Liver (tissue), 3 donors: ENCODE data around the gene MINK1.

ENCODE experiments used
- FOXA1 ChIP-seq: IDR thresholded peaks from 2 replicates; pipeline ENCODE4 v1.6.1; 2016; ENCODE audit warnings: antibody characterized with exemption
- GABPA ChIP-seq, 2 donors: IDR thresholded peaks in 1 of 2; conservative IDR thresholded peaks in 1 of 2; 2 replicates each; pipeline ENCODE4 v1.6.1; 2016; ENCODE audit warnings: antibody characterized with exemption in 2 of 2, mild to moderate bottlenecking in 1 of 2, moderate library complexity in 1 of 2
- TF ChIP-seq, protein P1 (sequence below): fragments of 150-350 bp; IDR thresholded peaks from 2 replicates; pipeline ENCODE4 v1.5.1; 2017; ENCODE audit warnings: improper control_type of control experiment, low read depth, low read length; ENCODE audit not compliant: missing input control
- TF ChIP-seq, protein P2 (sequence below): IDR thresholded peaks from 2 replicates; pipeline ENCODE4 v1.6.1; 2016; ENCODE audit warnings: antibody characterized with exemption, mild to moderate bottlenecking
- TF ChIP-seq, protein P3 (sequence below): IDR thresholded peaks from 2 replicates; pipeline ENCODE4 v1.6.1; 2016; ENCODE audit warnings: antibody characterized with exemption
- donor health status: healthy.
- donor health status: healthy.

DNA sequence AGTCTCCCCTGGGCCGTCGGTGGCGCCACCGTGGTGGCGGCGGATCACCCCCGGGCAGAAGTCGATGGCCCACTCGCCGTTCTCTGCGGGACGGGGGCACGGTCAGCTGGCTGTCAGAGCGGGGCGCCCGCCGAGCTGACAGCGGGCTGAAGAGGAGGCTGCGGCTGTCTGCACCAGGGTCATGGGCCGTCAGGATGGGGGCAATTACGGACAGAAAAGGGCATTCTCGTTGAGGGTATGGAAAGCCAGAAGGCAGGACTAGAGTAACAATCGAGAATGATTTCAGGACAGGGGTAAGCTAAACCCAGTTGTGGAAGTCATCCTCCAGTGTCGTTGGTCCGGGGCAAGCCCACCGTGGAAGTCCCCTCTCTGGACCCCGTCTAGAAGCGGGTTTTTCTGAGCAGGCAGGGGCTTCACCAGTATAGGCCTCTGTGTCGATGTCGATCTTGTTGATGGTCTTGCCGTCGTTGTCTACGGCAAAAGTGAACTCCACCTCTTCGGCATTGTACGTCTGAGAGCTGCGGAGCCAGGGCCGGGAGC is 68.0 kb downstream of the MINK1 start:
- TF ChIP-seq, protein P1, sequence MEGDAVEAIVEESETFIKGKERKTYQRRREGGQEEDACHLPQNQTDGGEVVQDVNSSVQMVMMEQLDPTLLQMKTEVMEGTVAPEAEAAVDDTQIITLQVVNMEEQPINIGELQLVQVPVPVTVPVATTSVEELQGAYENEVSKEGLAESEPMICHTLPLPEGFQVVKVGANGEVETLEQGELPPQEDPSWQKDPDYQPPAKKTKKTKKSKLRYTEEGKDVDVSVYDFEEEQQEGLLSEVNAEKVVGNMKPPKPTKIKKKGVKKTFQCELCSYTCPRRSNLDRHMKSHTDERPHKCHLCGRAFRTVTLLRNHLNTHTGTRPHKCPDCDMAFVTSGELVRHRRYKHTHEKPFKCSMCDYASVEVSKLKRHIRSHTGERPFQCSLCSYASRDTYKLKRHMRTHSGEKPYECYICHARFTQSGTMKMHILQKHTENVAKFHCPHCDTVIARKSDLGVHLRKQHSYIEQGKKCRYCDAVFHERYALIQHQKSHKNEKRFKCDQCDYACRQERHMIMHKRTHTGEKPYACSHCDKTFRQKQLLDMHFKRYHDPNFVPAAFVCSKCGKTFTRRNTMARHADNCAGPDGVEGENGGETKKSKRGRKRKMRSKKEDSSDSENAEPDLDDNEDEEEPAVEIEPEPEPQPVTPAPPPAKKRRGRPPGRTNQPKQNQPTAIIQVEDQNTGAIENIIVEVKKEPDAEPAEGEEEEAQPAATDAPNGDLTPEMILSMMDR = no peak
- TF ChIP-seq FOXA1 = no peak
- no peak for TF ChIP-seq GABPA (IDR thresholded peaks at IDR 0.05 in 1 of 2, conservative IDR thresholded peaks at IDR 0.05 in 1 of 2)
- TF ChIP-seq, protein P2, sequence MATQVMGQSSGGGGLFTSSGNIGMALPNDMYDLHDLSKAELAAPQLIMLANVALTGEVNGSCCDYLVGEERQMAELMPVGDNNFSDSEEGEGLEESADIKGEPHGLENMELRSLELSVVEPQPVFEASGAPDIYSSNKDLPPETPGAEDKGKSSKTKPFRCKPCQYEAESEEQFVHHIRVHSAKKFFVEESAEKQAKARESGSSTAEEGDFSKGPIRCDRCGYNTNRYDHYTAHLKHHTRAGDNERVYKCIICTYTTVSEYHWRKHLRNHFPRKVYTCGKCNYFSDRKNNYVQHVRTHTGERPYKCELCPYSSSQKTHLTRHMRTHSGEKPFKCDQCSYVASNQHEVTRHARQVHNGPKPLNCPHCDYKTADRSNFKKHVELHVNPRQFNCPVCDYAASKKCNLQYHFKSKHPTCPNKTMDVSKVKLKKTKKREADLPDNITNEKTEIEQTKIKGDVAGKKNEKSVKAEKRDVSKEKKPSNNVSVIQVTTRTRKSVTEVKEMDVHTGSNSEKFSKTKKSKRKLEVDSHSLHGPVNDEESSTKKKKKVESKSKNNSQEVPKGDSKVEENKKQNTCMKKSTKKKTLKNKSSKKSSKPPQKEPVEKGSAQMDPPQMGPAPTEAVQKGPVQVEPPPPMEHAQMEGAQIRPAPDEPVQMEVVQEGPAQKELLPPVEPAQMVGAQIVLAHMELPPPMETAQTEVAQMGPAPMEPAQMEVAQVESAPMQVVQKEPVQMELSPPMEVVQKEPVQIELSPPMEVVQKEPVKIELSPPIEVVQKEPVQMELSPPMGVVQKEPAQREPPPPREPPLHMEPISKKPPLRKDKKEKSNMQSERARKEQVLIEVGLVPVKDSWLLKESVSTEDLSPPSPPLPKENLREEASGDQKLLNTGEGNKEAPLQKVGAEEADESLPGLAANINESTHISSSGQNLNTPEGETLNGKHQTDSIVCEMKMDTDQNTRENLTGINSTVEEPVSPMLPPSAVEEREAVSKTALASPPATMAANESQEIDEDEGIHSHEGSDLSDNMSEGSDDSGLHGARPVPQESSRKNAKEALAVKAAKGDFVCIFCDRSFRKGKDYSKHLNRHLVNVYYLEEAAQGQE = no peak
- TF ChIP-seq, protein P3, sequence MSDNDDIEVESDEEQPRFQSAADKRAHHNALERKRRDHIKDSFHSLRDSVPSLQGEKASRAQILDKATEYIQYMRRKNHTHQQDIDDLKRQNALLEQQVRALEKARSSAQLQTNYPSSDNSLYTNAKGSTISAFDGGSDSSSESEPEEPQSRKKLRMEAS = no peak
